NCI-H2029 (cell line): ENCODE measurements around the gene SPTLC2.
"Not testable (repeated sequence)": the region's sequence is repeated elsewhere in the genome, so short reads cannot be mapped to it uniquely, and the experiment has no call there.

Experiments
- DNase-seq: peaks from one replicate; lab custom pipeline; 2025; lab: John Stamatoyannopoulos, UW

Gene SPTLC2

DNA sequence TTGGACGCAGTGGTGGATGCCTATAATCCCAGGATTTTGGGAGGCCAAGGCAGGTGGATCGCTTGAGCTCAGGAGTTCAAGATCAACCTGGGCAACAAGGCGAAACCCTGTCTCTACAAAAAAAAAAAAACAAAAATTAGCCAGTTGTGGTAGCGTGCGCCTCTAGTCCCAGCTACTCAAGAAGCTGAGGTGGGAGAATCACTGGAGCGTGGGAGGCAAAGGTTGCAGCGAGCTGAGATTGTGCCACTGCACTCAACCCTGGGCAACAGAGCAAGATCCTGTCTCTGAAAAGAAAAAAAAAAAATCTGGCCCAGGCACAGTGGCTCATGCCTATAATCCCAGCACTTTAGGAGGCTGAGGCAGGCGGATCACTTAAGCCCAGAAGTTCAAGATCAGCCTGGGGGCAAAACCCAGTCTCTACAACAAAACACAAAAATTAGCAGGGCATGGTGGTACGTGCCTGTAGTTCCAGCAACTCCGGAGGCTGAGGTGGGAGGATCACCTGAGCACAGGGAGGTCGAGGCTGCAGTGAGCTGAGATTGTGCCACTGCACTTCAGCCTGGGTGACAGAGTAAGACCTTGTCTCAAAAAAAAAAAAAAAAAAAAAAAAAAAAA, 27.9 kb downstream of the SPTLC2 start:
- DNase-seq, result not testable (repeated sequence)

DNA sequence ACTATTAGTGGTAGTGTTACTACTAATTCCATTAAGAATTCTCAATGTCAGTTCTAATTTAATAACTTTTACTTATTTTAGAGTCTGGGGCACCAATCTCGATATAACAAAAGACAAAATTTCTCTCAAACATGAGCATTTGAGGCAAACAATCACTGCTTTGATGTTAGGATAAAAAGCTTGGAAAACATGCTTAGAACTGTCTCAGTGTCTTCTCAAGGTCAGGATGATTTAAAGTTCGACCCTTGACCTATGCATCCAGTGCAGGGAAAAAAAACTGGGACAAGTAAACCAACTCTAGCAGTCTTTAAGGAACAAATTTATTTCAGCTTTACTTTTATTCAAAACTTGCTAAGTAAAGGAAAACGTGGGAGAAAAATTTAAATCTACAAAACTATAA, 31.1 kb downstream of the SPTLC2 start:
- no peak for DNase-seq

DNA sequence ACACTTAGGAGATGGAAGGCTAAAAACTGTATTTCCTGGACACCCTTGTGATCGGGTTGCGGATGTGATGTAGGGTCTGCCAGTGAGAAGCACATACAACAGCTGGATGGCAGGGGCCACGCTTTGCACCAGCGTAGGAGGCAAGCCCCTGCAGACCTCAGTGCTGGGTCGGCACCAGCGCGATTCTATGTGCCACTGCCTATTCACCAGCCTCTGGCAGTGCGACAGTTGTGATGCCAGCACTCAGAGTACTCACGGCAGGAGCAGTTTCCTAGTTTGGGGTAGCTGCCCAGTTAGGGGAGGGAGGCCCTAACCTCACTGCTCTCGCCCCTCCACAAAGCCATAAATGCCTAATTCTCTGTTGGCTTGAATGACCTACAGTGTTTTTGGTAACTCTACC, 31.6 kb downstream of the SPTLC2 start:
- no peak for DNase-seq

DNA sequence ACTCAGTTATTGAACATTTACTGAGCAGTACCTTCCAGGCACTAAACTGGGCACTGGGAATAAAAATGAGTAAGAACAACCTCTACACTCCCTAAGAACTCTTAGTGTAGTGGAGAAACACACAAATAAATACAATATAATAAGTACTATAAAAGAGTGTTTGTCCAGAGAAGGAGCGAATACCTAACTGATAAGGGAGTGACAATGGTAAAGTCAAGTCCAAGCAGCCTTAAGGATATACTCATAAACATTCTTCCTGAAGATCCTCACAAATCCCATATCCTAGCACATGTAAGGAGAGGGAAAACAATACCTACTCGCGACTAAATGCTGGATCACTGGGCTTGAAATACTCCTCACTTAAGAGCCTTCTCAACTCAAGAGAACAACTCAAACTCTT, 32.8 kb downstream of the SPTLC2 start:
- no peak for DNase-seq

DNA sequence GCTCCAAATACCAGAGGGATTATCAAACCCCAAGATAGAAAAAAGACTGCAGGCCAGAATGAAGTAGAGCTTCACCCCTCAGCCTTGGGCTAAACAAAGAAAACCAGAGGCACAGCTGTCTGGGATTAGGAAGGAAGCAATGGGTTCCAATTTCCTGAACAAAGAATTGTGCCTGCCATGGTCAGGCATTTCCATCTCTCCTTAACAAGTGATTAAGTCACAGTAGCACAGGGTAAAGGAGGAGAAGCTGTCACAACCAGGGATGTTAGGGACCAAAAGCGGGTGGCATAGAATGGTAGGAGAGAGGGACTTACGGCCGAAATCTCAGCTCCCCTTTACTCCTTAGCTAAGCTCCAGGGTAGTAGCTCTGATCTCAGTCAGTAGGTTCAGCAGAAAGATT, 33.9 kb downstream of the SPTLC2 start:
- DNase-seq, result no peak

DNA sequence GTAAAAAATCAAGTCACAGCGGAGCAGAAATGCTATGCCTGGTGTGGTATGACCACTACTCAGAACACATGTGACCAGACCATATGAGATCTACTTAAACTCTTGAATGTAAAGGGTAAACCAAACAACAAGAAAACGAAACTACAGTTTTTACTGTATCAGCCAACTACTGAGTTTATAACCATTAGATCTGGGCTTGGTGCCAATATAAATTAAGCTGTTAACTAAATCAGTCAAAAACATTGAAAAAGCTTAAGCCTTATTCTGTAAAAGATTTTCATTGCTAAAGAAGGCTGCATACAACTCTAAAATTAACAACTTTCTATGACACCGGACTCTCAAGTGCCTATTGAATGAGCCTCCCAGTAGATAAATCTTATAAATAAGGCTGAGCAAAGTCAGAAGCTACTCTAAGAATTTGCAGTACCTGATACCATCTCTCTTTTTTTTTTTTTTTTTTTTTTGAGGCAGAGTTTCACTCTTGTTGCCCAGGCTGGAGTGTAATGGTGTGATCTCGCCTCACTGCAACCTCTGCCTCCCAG, 35.4 kb downstream of the SPTLC2 start:
- no peak for DNase-seq

DNA sequence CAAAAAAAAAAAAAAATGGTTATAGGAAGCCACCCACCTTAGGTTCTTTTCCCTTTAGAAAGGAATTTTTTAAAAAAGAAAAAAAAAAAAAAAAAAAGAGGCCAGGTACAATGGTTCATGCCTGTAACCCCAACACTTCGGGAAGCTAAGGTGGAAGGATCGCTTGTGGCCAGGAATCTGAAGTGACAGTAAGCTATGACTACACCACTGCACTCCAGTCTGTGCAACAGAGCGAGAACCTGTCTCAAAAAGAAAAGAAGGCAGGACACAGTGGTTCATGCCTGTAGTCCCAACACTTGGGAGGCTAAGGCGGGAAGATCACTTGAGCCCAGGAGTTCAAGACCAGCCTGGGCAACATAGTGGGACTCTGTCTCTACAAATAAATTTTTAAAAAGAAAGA, 36.0 kb downstream of the SPTLC2 start:
- no peak for DNase-seq

DNA sequence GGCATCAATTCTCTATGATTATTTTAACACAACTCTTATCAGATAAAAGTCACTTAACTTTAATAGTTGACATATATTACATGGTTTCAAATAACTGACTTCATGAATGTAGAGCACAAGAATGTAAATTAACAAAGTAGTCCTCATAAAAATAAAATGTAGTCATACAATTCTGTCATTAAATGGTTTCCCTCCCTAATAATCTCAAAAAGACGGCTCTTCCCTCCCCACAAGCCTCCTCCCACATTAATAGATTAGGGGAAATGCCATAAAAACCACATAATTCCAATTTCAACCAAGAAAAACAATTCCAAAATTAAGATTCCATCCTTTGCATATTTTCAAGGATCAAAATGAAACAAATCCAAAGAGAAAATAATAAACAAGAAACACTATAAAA, 36.7 kb downstream of the SPTLC2 start:
- no peak for DNase-seq

DNA sequence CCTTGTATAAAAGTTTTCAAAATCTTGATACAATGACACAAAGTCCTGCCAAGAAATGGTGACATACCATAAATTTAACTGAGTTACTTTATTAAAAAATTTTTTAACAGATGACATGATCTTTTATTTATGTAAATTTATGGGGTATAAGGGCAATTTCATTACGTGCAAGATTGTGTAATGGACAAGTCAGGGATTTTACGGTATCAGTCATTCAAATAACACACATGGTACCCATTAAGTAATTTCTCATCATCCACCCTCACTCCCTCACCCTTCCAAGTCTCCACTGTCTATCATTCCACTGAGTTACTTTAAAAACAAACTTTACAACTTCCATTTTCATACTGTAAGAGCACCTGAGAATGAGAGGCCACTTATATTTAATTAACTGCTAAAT, 37.4 kb downstream of the SPTLC2 start:
- no peak for DNase-seq

DNA sequence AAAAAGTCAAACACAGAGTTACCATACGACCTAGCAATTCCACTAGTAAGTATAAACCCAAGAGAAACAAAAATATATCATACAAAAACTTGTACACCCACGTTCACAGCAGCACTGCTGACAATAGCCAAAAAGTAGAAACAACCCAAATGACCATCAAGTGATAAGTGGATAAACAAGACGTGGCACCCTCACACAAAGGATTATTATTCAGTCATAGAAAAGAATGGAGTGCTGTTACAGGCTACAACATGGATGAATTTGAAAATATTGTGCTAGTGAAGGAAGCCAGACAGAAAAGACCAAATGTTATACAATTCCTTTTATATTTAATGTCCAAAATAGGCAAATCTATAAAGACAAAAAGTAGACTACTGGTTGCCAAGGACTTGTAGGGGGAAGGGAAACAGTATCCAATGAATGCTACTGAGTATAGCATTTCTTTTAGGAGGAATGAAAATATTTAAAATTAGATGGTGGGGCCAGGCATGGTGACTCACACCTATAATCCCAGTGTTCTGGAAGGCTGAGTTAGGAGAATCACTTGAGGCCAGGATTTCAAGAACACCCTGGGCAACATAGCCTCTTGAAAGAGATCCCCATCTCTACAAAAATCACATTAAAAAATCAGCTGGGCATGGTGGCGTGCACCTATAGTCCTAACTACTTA, 41.9 kb downstream of the SPTLC2 start:
- no peak for DNase-seq

DNA sequence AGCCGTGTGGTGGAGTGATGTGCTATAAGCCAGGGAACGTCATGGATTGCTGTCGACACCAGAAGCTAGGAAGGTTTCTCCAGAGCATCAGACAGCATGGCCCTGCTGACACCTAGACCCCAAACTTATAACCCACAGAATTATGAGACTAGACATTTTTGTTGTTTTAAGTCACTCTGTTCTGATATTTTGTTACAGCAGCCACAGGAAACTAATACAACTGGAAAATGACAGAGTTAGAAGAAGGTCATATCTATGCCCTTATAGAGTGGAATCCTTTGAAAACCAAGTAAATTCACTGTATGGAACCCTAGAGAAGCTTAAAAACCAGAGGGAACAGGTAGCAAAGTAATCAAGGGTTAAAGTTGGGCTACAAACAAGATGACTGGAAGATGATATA, 42.5 kb downstream of the SPTLC2 start:
- no peak for DNase-seq

DNA sequence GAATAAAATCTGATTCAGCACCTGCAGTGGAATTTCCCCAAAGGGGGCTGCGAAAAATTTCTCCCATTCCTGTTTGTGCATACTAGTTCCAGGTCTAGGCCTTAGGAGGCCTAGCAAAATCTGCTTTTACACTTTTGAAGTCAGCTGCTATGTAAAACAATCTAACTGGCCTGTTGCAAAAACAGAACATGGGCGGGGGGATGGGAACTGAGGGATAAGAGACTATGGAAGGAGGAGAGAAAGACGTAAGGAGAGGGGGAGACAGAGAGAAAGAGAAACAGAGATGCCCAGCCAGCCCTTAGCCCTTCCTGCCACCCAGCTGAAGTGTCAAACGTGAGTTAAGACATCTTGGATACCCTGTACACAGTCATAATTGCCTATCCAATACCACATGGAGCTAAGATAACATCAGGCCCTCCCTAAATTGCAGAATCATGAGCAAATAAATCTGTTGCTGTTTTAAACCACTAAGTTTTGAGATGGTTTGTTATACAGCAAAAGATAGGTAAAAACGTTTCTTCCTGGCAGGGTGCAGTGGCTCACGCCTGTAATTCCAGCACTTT, 45.6 kb downstream of the SPTLC2 start:
- DNase-seq, result no peak

DNA sequence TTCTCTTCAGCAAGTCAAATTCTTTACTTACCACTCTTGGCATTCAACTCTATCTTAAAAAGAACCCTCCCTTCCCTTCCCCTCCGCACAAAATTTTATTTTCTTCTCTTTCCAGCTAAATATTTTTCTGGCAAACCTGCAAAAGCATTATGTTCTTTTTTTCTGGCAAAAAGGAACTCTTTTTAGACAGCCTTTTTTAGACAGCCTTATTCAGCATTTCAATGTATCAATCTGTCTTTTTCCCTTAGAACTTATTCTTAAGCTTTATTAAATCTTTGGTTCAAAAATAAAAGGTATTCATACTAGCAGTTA, 50.5 kb downstream of the SPTLC2 start:
- no peak for DNase-seq

DNA sequence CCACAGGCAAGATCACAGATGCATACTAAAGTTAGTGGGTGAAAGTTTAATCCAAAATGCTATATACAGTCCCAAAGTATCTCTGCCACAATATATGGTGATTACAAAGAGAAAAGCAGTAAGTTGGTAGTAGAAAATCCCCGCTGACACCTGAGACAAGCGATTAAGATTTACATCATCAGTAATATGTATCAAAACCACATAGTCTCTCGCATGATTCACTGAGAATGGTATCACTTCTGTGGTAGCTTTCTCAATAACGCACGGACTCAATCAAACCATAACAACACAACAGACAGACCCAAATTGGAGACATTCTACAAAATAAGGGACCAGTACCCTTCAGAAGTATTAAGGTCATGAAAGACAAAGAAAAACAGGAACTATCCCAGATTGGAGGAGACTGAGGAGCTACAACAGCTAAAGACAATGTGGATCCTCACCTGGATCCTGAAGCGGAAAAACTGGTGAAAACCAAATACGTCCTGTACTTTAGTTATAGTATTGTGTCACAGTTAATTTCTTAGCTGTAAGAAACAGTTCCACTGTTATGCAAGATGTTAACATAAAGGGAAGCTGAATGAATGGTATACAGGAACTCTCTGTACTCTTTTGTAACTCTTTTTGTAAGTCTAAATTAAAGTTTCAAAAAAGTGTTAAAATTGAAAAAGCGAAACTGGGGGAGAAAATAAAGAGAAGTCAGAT, 51.0 kb downstream of the SPTLC2 start:
- no peak for DNase-seq

DNA sequence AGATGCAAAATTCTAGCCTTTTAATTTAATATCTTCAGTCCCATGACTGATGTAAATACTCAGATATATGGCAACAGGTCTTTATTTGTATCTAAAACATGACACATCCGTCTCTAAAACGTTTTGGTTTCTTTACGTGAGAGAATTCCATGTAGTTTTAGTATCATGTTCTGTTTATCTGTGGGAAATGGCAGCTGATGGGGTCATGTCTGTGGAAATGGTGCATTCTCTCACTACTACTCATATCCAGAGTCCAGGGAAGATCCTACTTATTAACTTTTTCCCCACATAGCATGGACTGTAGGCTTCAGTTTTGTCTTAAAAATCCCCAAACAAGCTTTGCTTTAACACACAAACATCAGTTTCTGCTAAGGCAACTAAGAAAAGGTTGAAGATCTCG, 53.8 kb downstream of the SPTLC2 start:
- no peak for DNase-seq

DNA sequence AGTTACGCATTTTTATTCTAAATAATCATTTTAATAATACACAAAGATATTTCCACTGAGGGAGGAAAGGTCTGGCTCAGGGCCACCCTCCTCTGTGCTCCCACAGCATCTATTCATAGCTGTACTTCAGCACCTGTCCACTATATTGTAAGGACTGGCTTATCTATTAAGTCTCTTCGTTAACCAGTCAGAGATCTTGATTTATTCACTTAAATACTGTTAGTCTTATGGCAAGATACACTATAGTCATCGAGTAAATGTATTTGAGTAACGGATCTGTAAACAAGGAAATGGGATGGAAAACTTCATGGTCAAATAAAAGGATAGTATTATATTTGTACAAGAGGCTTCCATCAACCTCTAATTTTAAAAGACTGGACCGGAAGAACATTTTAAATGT, 54.6 kb downstream of the SPTLC2 start:
- DNase-seq, result no peak

DNA sequence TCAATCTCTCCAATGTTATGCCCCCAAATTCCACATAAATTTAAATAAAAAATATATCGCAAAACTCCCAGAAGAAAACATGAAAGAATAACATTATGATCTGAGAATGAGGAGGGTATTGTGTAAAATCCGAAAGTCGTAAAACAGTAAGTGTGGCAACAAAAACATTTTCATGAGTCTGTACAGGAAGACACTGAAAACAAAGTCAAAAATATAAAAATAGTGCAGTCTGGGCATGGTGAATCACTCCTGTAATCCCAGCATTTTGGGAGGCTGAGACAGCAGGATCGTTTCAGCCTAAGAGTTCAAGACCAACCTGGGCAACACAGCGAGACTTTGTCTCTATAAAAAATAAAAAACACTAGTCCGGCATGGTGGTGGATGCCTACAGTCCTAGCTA, 57.1 kb downstream of the SPTLC2 start:
- no peak for DNase-seq

DNA sequence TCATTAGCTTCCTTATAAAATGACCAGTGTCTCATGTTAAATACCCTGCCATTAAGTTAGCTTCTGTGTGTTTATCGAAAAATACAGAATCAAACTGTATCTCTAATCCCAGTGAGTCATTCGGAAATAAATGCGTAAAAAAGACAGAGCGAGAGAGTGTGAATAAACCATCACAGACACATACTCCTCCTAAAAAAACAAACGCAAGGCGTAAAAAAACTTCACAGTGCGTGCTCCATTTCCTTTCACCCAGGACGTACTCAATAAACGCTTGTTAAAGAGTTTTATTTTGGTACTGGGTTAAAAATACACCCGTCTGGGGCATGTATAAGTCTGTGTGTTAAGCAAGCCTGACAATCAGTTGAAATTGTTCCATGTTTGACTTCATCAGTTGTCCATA, 59.0 kb downstream of the SPTLC2 start:
- no peak for DNase-seq

DNA sequence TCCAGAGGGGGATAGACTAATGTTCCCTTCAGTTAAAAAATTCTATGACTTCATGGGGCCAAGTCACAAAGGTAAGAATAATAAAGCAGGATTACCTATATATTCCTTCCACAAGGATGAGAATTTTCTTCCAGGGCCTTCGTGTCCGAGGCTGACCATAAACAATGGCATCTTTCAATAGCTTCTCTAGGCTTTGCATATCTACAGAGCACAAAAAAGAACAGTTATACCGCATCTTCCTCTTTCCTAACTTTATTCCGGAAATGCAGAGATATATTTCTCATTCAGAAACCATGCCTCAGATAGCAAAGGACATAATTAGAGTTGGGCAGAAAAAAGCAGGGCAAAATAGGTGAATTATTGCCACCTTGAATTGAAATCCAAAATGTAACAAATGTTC, 59.5 kb downstream of the SPTLC2 start:
- no peak for DNase-seq

DNA sequence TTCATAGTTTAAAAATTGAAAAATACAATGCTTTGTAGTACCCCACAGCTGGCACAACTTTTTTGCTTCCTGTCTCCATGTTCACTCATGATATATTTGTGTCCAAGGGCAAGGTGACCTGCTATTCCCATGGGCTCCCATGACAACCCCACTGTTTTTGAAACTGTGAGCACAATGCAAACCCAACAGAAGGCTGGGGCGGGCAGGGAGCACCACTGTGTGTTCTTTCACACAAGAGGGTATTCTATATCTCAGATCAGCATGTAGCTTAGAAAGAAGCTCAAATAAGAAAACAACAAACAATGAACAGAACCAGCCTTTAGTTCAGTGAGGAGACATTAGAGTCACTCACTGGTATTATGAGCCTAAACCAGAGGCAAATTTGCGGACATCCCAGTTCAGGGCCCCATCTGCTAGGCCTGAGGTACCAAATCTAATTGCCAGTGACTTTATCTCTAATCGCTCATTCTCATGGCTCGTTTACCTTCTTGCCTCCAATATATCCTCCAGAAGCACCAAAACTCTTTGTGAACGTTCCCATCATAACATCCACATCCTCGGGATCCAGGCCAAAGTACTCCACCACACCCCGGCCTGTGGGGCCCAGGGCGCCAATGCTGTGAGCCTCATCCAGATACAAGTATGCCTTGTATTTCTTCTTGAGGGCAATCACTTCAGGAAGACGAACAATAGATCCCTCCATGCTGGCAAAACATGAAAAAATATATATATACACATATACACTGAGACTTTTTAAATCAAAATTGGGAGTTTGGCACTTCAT, 61.4 kb downstream of the SPTLC2 start:
- no peak for DNase-seq

DNA sequence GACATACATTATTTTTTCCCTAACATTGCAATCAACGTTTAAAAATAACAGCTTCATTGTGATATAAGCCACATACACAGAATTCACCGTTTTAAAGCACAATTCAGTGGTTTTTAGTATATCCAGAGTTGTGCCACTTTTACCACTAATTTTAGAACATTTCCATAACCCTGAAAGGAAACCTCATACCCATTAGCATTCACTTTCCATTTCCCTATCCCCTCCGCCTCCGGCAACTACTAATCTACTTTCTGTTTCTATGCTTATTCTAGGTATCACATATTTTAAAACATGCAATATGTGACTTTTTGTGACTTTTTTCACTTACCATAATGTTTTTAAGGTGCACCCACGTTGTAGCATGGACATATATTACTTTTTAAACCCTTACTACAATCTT, 62.2 kb downstream of the SPTLC2 start:
- DNase-seq, result no peak

DNA sequence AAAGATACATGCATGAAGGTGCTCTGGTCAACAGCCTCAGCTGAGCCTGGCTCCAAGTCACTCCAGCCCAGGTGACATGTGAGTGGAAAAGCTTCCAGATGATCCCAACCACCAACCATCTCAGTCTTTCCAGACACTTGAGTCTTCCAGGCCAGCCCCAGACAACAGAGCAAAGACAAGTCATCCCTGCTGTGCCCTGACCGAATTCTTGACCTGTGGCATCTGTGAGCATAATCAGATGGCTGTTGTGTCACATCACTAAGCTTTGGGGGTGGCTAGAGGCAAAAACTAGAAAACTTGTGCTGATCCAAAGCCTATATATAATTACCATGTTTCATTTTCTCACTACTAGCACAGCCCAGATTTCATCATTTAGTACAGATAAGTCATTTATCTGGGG, 67.0 kb downstream of the SPTLC2 start:
- no peak for DNase-seq
